Naive thymus-derived CD8-positive, alpha-beta T cell (primary cell): Measurements from ENCODE around the gene STK32B. TPM values are rescaled to one million over a fixed set of nuclear protein-coding genes. Genes with fewer than 3 reads are reported as not detected.
"Not testable (repeated sequence)": the region's sequence is repeated elsewhere in the genome, so short reads cannot be mapped to it uniquely, and the experiment has no call there.

Experiments
- ATAC-seq, 2 donors: fragments of 150-1000 bp; cut with Tn5 transposase in 1 of 2; sonication (Bioruptor Pico), chemical (Tn5 transposase) in 1 of 2; 1 replicate in 1 of 2; 2 replicates in 1 of 2; pipeline ENCODE4 v1.10.0; 2021; ENCODE audit warnings: mild to moderate bottlenecking in 2 of 2, moderate library complexity in 2 of 2
- POLR2A ChIA-PET: fragments of 350-600 bp; sonication (Branson Sonifier 250); formaldehyde crosslinking; loops from one replicate; lab custom pipeline; 2021; ENCODE audit warnings: antibody characterized with exemption; lab: Charles Lee
- DNase-seq, 10 donors: peaks; one replicate each; pipeline versions ENCODE4 v3.0.0 to v3.0.0-alpha.2; 2020 to 2022
- H3K27ac Mint-ChIP-seq, 10 donors: one replicate each; pipeline ENCODE4 v1.8.0; 2020 to 2022; ENCODE audit warnings: mild to moderate bottlenecking in 10 of 10, mixed read lengths in 10 of 10, moderate library complexity in 4 of 10, inconsistent platforms in 1 of 10
- H3K27me3 Mint-ChIP-seq, 5 donors: one replicate each; pipeline ENCODE4 v1.8.0; 2021 to 2022; ENCODE audit warnings: mixed read lengths in 5 of 5
- H3K36me3 Mint-ChIP-seq, 3 donors: one replicate each; pipeline ENCODE4 v1.8.0; 2020 to 2022; ENCODE audit warnings: mixed read lengths in 3 of 3, mild to moderate bottlenecking in 2 of 3, inconsistent platforms in 1 of 3
- H3K4me1 Mint-ChIP-seq, 4 donors: one replicate each; pipeline ENCODE4 v1.8.0; 2021 to 2022; ENCODE audit warnings: mixed read lengths in 4 of 4
- H3K4me3 Mint-ChIP-seq, 10 donors: one replicate each; pipeline ENCODE4 v1.8.0; 2020 to 2022; ENCODE audit warnings: mild to moderate bottlenecking in 10 of 10, mixed read lengths in 10 of 10, moderate library complexity in 6 of 10, inconsistent platforms in 1 of 10
- H3K9me3 Mint-ChIP-seq, 9 donors: one replicate each; pipeline ENCODE4 v1.8.0; 2020 to 2022; ENCODE audit warnings: mixed read lengths in 9 of 9, mild to moderate bottlenecking in 3 of 9, inconsistent platforms in 1 of 9, moderate library complexity in 1 of 9
- polyA plus RNA-seq, 3 donors: library from polyadenylated mRNA; unstranded; fragments of 300-500 nt; fragmentation: Illumina TruSeq; gene quantifications; one replicate each; pipeline ENCODE4 v1.2.3, GENCODE V29; 2021
- total RNA-seq, 8 experiments: library from RNA in 2 of 8; stranded (reverse) in 2 of 8; gene quantifications; one replicate each; pipeline ENCODE4 v1.2.3 and lab custom pipeline; 2021 to 2026

STK32B gene
- total and polyA plus RNA-seq, 5 experiments from 2014 or later: not detected

DNA sequence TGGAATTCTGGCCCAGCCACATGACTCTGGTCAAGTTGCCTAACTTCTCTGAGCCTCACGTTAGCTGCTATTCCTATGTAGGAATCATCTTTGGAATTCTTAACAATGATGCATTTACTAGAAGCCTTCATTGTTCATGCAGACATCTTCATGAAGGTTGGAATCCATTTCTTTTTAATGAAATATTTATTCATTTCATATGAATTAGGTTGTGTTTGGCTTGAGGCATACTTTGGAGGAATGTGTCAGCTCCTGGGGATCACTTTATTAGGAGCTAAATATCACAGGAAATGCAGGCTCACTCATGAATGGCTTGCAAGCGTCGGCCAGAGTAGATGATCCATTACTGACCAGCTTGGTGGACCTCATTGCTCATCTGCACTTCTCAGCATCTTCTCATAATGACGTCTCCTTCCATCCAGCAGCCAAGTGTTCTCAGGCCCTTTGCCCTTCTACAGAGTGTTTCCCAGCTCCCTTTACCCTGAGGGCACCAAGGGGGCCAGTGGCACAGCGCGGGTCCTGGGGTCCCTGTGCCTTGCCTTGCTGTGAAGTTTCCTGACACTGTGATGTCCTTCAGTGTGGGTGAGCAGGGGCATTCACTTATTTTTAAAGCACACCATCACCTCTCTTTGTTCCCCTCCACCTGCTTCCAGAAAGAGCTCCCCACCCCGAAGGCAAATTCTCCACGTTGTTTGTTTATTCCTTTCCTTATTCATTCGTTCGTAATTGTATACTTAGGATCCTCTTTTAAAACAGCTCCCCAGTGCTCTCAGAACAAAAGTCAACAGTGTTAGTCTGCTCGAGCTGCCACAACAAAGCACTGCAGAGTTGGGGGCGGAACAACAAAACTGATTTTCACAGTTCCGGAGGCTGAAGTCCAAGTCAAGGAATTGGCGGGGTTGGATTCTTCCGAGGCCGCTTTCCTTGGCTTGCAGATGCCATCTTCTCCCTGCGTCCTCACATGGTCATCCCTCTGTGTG is 106.8 kb downstream of the STK32B start:
- H3K4me1 Mint-ChIP-seq: no peaks in the 10 kb centered on the region
- H3K27ac Mint-ChIP-seq: no peak overlapping the region
- H3K9me3 Mint-ChIP-seq: peaks cover 0 to 12% (median 0%) of the 10 kb centered on the region in 9 donors
- ATAC-seq (no peak), DNase-seq (no peak)
- H3K27me3 Mint-ChIP-seq: peaks cover 0 to 10% (median 6%) of the 10 kb centered on the region in 5 donors
- H3K36me3 Mint-ChIP-seq: no peaks in the 10 kb centered on the region
- POLR2A ChIA-PET: no interaction called here
- H3K4me3 Mint-ChIP-seq: no peak overlapping the region

DNA sequence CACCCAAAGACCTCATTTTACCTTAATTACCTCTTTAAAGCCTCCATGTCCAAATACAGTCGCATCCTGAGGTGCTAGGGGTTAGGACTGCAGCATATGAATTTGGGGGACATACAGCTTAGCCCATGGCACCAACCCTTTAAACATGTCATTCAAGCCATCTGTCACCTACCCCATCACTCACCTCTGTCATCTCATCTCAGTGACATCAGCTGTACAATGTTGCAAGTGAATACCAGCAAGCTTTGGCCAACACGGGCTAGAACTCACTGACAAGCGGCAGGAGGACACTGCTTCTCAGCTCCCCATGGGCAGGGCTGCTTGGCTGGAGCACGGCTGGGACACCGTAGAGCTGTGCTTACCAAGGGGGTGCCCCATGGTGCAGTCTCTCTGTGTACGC is 107.5 kb downstream of the STK32B start:
- H3K4me3 Mint-ChIP-seq: no peak overlapping the region
- H3K27me3 Mint-ChIP-seq: peaks cover 0 to 10% (median 6%) of the 10 kb centered on the region in 5 donors
- POLR2A ChIA-PET: no interaction called here
- no peak overlapping the region for H3K27ac Mint-ChIP-seq
- no peak for ATAC-seq
- DNase-seq: no peak
- no peaks in the 10 kb centered on the region for H3K36me3 Mint-ChIP-seq
- H3K4me1 Mint-ChIP-seq: no peaks in the 10 kb centered on the region
- peaks cover 0 to 12% (median 0%) of the 10 kb centered on the region in 9 donors for H3K9me3 Mint-ChIP-seq

DNA sequence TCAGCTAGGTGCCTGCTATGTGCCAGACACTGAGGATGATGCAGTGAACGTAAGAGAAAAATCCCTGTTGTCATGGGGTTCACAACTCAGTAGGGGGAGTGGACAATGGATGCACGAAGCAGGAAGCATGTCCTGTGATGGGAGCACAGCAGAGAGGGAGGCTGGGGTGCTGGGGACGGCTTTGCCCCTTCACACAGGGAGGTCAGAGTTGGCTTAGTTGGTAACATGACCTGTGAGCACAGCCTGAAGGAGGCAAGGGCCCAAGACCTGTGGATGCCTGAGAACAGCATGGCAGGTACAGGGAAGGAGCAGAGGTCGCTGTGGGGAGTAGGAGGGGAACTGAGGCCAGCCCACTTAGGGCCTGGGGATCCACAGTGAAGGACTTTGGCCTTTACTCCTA is 109.4 kb downstream of the STK32B start:
- H3K4me1 Mint-ChIP-seq: no peaks in the 10 kb centered on the region
- H3K9me3 Mint-ChIP-seq: peaks cover 0 to under 1% (median 0%) of the 10 kb centered on the region in 9 donors
- POLR2A ChIA-PET: no interaction called here
- no peaks in the 10 kb centered on the region for H3K36me3 Mint-ChIP-seq
- no peak overlapping the region for H3K4me3 Mint-ChIP-seq
- no peak overlapping the region for H3K27ac Mint-ChIP-seq
- DNase-seq (no peak), ATAC-seq (no peak)
- H3K27me3 Mint-ChIP-seq: peaks cover 0 to 6% (median 1%) of the 10 kb centered on the region in 5 donors

DNA sequence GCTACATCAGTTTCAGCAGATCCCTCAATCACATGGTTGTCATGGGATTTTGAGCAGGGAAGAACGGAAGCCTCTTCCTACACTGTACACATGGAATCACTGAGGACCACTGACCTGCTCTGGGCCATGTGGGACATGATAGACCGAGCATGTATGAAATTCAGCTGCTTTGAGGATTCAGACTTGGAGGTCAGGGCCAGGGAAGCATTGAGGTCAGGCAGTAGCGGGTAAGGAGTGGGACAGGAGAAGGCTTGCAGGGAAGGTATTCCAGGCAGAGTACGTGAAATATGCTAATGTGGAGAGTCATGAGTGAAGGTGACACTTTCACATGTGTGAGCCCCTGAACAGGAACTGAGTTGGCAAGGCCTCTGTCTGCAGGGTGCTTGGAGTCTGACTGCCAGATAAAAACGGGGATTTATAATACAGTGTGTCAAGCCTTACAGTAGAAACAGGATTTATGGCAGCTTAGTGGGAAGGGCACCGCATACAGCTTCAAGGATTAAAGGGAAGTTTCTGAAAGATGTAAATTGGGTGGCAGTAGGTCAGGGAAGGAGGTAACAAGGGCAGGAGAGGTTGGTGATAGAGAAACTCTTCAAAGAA is 111.7 kb downstream of the STK32B start:
- Mint-ChIP-seq H3K27ac (peak overlapping the region in 1 of 10 donors; percentile 63), H3K4me3 (no peak overlapping the region), H3K4me1 (no peaks in the 10 kb centered on the region), H3K36me3 (no peaks in the 10 kb centered on the region), H3K27me3 (peaks cover 0 to 6% (median 3%) of the 10 kb centered on the region in 5 donors), H3K9me3 (peaks cover 0 to 9% (median 0%) of the 10 kb centered on the region in 9 donors)
- ATAC-seq (no peak), DNase-seq (no peak)
- POLR2A ChIA-PET: no interaction called here

DNA sequence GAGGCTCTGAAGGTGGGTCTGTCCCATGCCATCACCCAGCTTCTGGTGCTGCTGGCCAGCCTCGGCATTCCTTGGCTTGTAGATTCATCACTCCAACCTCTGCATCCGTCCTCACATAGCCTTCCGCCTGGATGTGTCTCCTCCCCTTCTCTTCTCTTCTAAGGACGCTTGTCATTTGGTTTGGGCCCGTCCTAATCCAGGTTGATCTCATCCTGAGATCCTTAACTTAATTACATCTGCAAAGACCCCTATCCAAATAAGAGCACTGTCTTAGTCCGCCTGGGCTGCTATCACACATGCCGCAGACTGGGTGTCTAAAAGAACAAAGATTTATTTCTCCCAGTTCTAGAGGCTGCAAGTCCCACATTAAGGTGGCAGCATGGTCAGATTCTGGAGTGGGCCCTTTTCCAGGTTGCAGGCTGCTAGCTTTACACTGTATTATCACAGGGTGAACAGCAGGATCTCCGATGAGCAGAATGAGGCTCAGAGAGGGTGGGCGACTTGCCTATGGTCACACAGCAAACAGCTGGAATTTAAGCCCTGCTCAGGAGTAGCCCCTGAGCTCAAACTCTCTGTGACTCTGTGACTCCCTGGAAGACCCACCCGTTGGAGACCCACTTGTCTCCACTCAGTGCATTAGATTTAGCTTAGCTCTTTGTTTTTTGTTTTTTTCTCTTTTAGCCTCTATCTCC is 113.1 kb downstream of the STK32B start:
- Mint-ChIP-seq H3K36me3 (no peaks in the 10 kb centered on the region), H3K4me1 (no peaks in the 10 kb centered on the region), H3K9me3 (peaks cover 0 to 9% (median 0%) of the 10 kb centered on the region in 9 donors), H3K4me3 (no peak overlapping the region), H3K27ac (peak overlapping the region in 1 of 10 donors; percentile 63), H3K27me3 (peaks cover 0 to 3% (median 0%) of the 10 kb centered on the region in 5 donors)
- POLR2A ChIA-PET: no interaction called here
- no peak for ATAC-seq
- no peak for DNase-seq

DNA sequence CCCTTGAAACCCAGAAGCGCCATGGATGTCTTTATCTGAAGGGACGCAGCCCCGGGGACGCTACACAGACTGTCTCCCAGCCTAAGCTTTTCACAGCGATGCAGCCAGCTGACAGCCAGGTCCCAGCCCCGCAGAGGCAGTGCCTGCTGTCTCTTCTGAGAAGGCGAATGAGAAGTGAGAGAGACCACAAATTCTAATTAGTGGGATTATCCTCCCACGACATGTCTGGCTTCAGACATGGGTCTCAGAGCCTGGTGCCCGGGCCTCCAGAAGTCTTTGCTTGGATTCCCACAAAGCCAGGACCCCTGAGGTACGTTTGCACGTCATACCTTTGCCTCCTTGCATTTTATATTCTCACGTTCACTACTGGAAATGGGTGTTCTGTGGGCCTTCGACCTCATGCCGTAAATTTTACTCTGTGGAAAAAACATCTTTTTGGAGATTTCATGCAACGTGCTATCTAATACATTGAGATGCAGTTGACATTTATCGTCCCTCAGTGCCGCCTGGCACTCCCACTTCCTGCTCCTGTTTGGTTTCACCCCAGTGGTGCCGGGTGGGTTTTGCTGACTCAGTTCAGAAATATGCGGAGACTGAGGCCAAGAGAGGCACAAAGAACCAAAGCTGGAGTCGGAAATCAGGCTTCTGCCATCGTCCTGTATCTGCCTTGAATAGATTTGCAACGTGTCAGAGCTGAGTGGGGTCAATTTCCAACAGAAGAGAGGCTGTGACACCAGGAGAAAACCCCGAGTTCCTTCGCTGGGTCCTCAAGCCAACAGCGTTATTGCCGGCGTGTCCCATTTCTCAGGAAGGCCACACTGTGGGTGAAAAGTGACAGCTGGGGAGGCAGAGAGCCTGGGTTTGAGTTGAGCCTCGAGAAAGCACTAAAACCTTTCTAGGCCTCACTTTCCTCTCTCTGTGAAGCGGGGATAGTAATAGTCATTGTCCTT is 114.4 kb downstream of the STK32B start:
- ATAC-seq: no peak

DNA sequence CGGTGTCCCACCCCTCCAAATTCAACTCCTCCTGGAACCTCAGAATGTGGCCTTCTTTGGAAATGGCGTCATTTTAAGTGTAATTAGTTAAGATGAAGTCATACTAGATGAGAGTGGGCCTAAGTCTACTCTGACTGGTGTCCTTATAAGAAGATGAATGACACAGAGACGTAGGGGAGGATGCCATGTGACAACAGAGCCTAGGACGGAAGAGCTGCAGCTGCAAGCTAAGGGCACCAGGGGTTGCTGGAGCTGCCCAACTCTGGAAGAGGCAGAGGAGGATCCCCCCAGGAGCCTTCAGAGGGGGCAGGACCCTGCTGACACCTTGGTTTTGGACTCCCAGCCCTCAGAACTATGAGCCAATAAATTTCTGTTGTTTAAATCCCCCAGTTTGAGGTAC is 115.1 kb downstream of the STK32B start:
- DNase-seq: no peak
- Mint-ChIP-seq H3K27ac (no peak overlapping the region), H3K36me3 (no peaks in the 10 kb centered on the region), H3K9me3 (peaks cover 0 to 9% (median 0%) of the 10 kb centered on the region in 9 donors), H3K27me3 (peaks cover 0 to 3% (median 0%) of the 10 kb centered on the region in 5 donors), H3K4me3 (no peak overlapping the region), H3K4me1 (no peaks in the 10 kb centered on the region)
- POLR2A ChIA-PET: no interaction called here
- ATAC-seq: no peak

More for the DNA sequence above, 114.4 kb downstream of the STK32B start:
- DNase-seq: no peak
- H3K9me3 Mint-ChIP-seq: peaks cover 0 to 9% (median 0%) of the 10 kb centered on the region in 9 donors
- POLR2A ChIA-PET: no interaction called here
- H3K4me3 Mint-ChIP-seq: no peak overlapping the region
- peaks cover 0 to 3% (median 0%) of the 10 kb centered on the region in 5 donors for H3K27me3 Mint-ChIP-seq
- H3K27ac Mint-ChIP-seq: no peak overlapping the region
- no peaks in the 10 kb centered on the region for H3K36me3 Mint-ChIP-seq
- H3K4me1 Mint-ChIP-seq: no peaks in the 10 kb centered on the region

DNA sequence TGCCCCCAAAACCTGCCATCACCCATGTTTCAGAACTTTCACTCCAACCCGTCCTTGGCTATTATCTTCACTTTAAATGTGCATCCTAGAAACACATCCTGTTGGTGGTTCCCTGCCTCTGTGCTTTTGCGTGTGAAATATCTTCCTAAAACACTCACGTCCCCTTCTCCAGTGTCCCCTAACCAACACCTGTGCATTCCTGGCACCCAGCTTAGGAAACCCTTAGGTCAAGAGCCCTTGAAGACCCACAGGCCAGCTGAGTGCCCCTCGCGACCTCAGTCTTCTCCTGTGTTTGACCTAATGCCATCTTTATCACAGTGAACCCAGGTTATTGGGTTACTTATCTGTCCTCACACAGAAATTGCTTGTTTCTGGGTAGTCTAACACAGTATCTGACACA is 117.6 kb downstream of the STK32B start:
- H3K27me3 Mint-ChIP-seq: peaks cover 0 to 3% (median 0%) of the 10 kb centered on the region in 5 donors
- H3K27ac Mint-ChIP-seq: no peak overlapping the region
- no peak overlapping the region for H3K4me3 Mint-ChIP-seq
- no peaks in the 10 kb centered on the region for H3K4me1 Mint-ChIP-seq
- H3K9me3 Mint-ChIP-seq: peaks cover 0 to 9% (median 0%) of the 10 kb centered on the region in 9 donors
- H3K36me3 Mint-ChIP-seq: no peaks in the 10 kb centered on the region
- no peak for ATAC-seq
- no peak for DNase-seq
- POLR2A ChIA-PET: no interaction called here

DNA sequence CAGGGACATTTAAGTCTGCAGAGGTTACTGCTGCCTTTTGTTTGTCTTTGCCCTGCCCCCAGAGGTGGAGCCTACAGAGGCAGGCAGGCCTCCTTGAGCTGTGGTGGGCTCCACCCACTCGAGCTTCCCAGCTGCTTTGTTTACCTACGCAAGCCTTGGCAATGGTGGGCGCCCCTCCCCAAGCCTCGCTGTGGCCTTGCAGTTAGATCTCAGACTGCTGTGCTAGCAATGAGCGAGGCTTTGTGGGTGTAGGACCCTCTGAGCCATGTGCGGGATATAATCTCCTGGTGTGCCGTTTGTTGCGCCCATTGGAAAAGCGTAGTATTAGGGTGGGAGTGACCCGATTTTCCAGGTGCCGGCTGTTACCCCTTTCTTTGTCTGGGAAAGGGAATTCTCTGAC is 124.6 kb downstream of the STK32B start:
- H3K4me1 Mint-ChIP-seq, POLR2A ChIA-PET, H3K9me3 Mint-ChIP-seq, H3K4me3 Mint-ChIP-seq, H3K36me3 Mint-ChIP-seq, DNase-seq, H3K27ac Mint-ChIP-seq, ATAC-seq: not testable (repeated sequence)
- H3K27me3 Mint-ChIP-seq: peaks cover 0 to 21% (median 0%) of the 10 kb centered on the region in 5 donors

DNA sequence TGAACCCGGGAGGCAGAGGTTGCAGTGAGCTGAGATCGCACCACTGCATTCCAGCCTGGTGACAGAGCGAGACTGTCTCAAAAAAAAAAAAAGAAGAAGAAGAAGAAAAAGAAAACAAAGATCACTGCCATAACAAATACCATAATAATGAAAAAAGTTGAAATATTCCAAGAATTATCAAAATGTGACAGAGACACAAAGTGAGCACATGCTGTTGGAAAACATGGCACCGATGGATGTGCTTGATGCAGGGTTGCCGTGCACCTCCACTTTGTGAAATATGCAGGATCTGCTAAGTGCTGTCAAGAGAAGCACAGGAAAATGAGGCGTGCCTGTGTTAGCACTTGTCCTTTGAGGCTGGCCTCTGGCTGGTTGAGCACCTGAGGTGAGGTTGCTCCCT is 133.3 kb downstream of the STK32B start:
- ATAC-seq: no peak
- DNase-seq: no peak
- peaks cover 3 to 21% (median 10%) of the 10 kb centered on the region in 5 donors for H3K27me3 Mint-ChIP-seq
- peaks cover 0 to 8% (median 4%) of the 10 kb centered on the region in 4 donors for H3K4me1 Mint-ChIP-seq
- no peaks in the 10 kb centered on the region for H3K9me3 Mint-ChIP-seq
- H3K4me3 Mint-ChIP-seq: no peak overlapping the region
- H3K27ac Mint-ChIP-seq: no peak overlapping the region
- POLR2A ChIA-PET: no interaction called here
- H3K36me3 Mint-ChIP-seq: no peaks in the 10 kb centered on the region

DNA sequence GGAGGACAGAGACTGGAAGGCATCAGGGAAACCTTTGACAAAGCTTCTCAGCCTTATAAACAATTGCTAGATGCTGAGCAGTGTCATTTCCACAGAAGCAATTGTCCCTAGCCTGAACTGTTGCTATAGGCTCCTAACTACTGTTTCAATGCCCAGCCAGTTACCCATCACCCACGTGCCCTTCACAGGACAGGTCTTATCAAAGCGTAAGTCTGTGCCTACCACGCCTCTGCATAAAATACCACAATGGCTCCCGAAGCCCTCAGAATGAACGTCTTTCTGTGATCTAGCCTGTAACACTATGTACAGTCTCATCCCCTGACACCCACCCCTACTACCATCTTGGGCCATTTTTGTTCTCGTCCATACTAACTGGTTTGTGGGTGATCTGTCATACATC is 134.3 kb downstream of the STK32B start:
- Mint-ChIP-seq H3K4me1 (peaks cover 0 to 8% (median 4%) of the 10 kb centered on the region in 4 donors), H3K27me3 (peaks cover 3 to 21% (median 9%) of the 10 kb centered on the region in 5 donors), H3K27ac (peak overlapping the region in 1 of 10 donors; percentile 1), H3K36me3 (no peaks in the 10 kb centered on the region), H3K9me3 (no peaks in the 10 kb centered on the region), H3K4me3 (no peak overlapping the region)
- POLR2A ChIA-PET: no interaction called here
- ATAC-seq: no peak
- DNase-seq: no peak
